Upper lobe of left lung (tissue), 6 donors: Measurements from ENCODE around the gene BRMS1. TPM values are rescaled to one million over a fixed set of nuclear protein-coding genes. Genes with fewer than 3 reads are reported as not detected.

Experiments used
- ATAC-seq, 2 donors: fragments of 200-7000 bp; cut with Tn5 transposase; one replicate each; pipeline ENCODE4 v1.9.1; 2022; ENCODE audit warnings: mild to moderate bottlenecking in 2 of 2, moderate library complexity in 2 of 2; ENCODE audit not compliant: low FRiP score in 2 of 2
- DNase-seq, 2 donors: peaks; one replicate each; pipeline ENCODE4 v3.0.0-alpha.2; 2019 to 2020
- H3K27ac ChIP-seq, 4 donors: fragments of 200-600 bp; sonication (generic); one replicate each; pipeline ENCODE4 v1.5.1; 2016 to 2019
- H3K27me3 ChIP-seq, 4 donors: fragments of 200-600 bp; sonication (generic); one replicate each; pipeline ENCODE4 v1.5.1; 2017 to 2019
- H3K36me3 ChIP-seq, 4 donors: fragments of 200-600 bp; sonication (generic); one replicate each; pipeline ENCODE4 v1.5.1; 2016 to 2019
- H3K4me1 ChIP-seq, 4 donors: fragments of 200-600 bp; sonication (generic); one replicate each; pipeline ENCODE4 v1.5.1; 2018 to 2019
- H3K4me3 ChIP-seq, 4 donors: fragments of 200-600 bp; sonication (generic); one replicate each; pipeline ENCODE4 v1.5.1; 2017 to 2019; ENCODE audit warnings: mild to moderate bottlenecking in 2 of 4, moderate library complexity in 1 of 4
- H3K9me3 ChIP-seq, 4 donors: fragments of 200-600 bp; sonication (generic); one replicate each; pipeline ENCODE4 v1.5.1; 2018 to 2019
- CTCF ChIP-seq, 6 experiments: fragments of 450-650 bp in 4 of 6; fragments of 200-600 bp in 2 of 6; sonication (generic) in 2 of 6; IDR thresholded peaks; one replicate each; pipeline ENCODE4 v1.5.1; 2016 to 2019; ENCODE audit warnings: antibody characterized with exemption in 6 of 6
- EP300 ChIP-seq, 4 donors: sonication (generic); formaldehyde crosslinking; IDR thresholded peaks; one replicate each; pipeline ENCODE4 v1.5.1; 2017; ENCODE audit warnings: antibody characterized with exemption in 4 of 4, control low read depth in 2 of 4
- POLR2A ChIP-seq, 4 donors: fragments of 450-650 bp; IDR thresholded peaks; one replicate each; pipeline ENCODE4 v1.5.1; 2016 to 2017; ENCODE audit warnings: antibody characterized with exemption in 4 of 4, mild to moderate bottlenecking in 2 of 4
- POLR2AphosphoS5 ChIP-seq, 2 donors: sonication (generic); formaldehyde crosslinking; IDR thresholded peaks; one replicate each; pipeline ENCODE4 v1.5.1; 2017; ENCODE audit warnings: antibody characterized with exemption in 2 of 2
- WGBS, 2 donors: methylation state at CpG; one replicate each; pipeline ENCODE4 v1.1.5; 2017 to 2018; 5-methylcytosine and 5-hydroxymethylcytosine counted together
- total RNA-seq, 6 donors: library from RNA; depleted of rRNA in 4 of 6; stranded (reverse); fragments of >200 nt in 4 of 6; gene quantifications; one replicate each; pipeline versions ENCODE4 v1.1.0 to v1.2.1, GENCODE V29; 2016 to 2021
- donor health status: DM: no; HTN: no; CAD: no; lungs with moderate emphysema.
- donor health status: DM: no; HTN: yes; CAD: no; lungs with severe emphysema.

The BRMS1 gene
- total RNA-seq, 6 donors from 2014 or later = 34.8 to 63.8 (median 37.1) TPM

- no peak for TF ChIP-seq CTCF (IDR thresholded peaks at IDR 0.05)
- no peak for TF ChIP-seq POLR2A (IDR thresholded peaks at IDR 0.05)
- TF ChIP-seq EP300 (IDR thresholded peaks at IDR 0.05) = no peak
- TF ChIP-seq POLR2AphosphoS5 (IDR thresholded peaks at IDR 0.05) = no peak
Measured at GRCh38 chr11:66338276-66339161, 6.4 kb downstream of the BRMS1 start.

GRCh38 chr11:66337103-66337899 lies 7.6 kb downstream of the BRMS1 start:
- peaks cover 20 to 78% (median 56%) of the 10 kb centered on the region in 4 donors for H3K36me3 ChIP-seq
- peaks cover 20 to 31% (median 26%) of the 10 kb centered on the region in 4 donors for H3K4me1 ChIP-seq
- H3K4me3 ChIP-seq = no peak overlapping the region
- peak in 1 of 2 donors; percentile 59 for DNase-seq
- no peak for ATAC-seq
- TF ChIP-seq EP300 (IDR thresholded peaks at IDR 0.05) (no peak), POLR2A (IDR thresholded peaks at IDR 0.05) (no peak), CTCF (IDR thresholded peaks at IDR 0.05) (no peak), POLR2AphosphoS5 (IDR thresholded peaks at IDR 0.05) (no peak)
- peak overlapping the region; percentile 26 to 90 (median 84) for H3K27ac ChIP-seq
- no peaks in the 10 kb centered on the region for H3K27me3 ChIP-seq
- H3K9me3 ChIP-seq = no peaks in the 10 kb centered on the region
- 71 to 73% methylated on average over 14 to 18 of the region's 18 CpGs for WGBS, 2 donors

More at GRCh38 chr11:66338276-66339161, 6.4 kb downstream of the BRMS1 start:
- DNase-seq (peak in 1 of 2 donors; percentile 54), ATAC-seq (no peak)
- no peaks in the 10 kb centered on the region for H3K27me3 ChIP-seq
- no peak overlapping the region for H3K4me3 ChIP-seq
- H3K36me3 ChIP-seq = peaks cover 20 to 72% (median 54%) of the 10 kb centered on the region in 4 donors
- peaks cover 26 to 38% (median 30%) of the 10 kb centered on the region in 4 donors for H3K4me1 ChIP-seq
- no peaks in the 10 kb centered on the region for H3K9me3 ChIP-seq
- WGBS, 2 donors = 82 to 86% methylated on average over 13 to 16 of the region's 17 CpGs
- no peak overlapping the region for H3K27ac ChIP-seq

- ATAC-seq = peak; percentile 76 to 80
- WGBS, 2 donors = 7 to 22% methylated on average over 13 to 22 of the region's 22 CpGs
- DNase-seq = peak; percentile 56 to 81
- H3K27ac ChIP-seq = peak within 1 kb of the TSS; percentile 80 to 90 (median 84)
- H3K4me1 ChIP-seq = peaks cover 20 to 31% (median 26%) of the 10 kb centered on the region in 4 donors
- TF ChIP-seq CTCF (IDR thresholded peaks at IDR 0.05) (peak in 3 of 6 experiments; percentile 16 to 42 (median 24)), POLR2AphosphoS5 (IDR thresholded peaks at IDR 0.05) (peak; percentile 64 to 70), POLR2A (IDR thresholded peaks at IDR 0.05) (peak in 2 of 4 donors; percentile 35 to 60), EP300 (IDR thresholded peaks at IDR 0.05) (no peak)
- H3K36me3 ChIP-seq = peaks cover 17 to 76% (median 50%) of the 10 kb centered on the region in 4 donors
- H3K4me3 ChIP-seq = peak within 1 kb of the TSS; percentile 62 to 72 (median 68)
- H3K27me3 ChIP-seq = no peaks in the 10 kb centered on the region
- H3K9me3 ChIP-seq = no peaks in the 10 kb centered on the region
Measured at GRCh38 chr11:66336234-66337102, 8.4 kb downstream of the BRMS1 start, which contains the start of gene RIN1. RIN1 (minus strand) TSS chr11:66336434; CDS start chr11:66336402, 32 bp downstream.
